ENCODE measurements around the gene INTS11.

Gene INTS11

GRCh38 chr1:1284221-1285101, 40.0 kb downstream of the INTS11 start:
- no peak for DNase-seq

- peak; percentile 28 for DNase-seq
Measured at GRCh38 chr1:1283821-1284220, 40.6 kb downstream of the INTS11 start.

GRCh38 chr1:1282998-1283397, 41.5 kb downstream of the INTS11 start:
- DNase-seq, result no peak

GRCh38 chr1:1281533-1282321, 42.7 kb downstream of the INTS11 start:
- DNase-seq, result no peak

GRCh38 chr1:1280782-1281481, 43.5 kb downstream of the INTS11 start:
- no peak for DNase-seq

- no peak for DNase-seq
Measured at GRCh38 chr1:1279028-1279427, 45.4 kb downstream of the INTS11 start.

- DNase-seq, result no peak
Measured at GRCh38 chr1:1278620-1279019, 45.8 kb downstream of the INTS11 start.

GRCh38 chr1:1275836-1276235, 48.6 kb downstream of the INTS11 start:
- DNase-seq, result no peak

GRCh38 chr1:1274931-1275431, 49.5 kb downstream of the INTS11 start:
- no peak for DNase-seq

GRCh38 chr1:1274299-1274930, 50.0 kb downstream of the INTS11 start:
- DNase-seq, result no peak

- peak; percentile 96 for DNase-seq
Measured at GRCh38 chr1:1273512-1274298, 50.8 kb downstream of the INTS11 start, which contains the start of gene UBE2J2. Gene UBE2J2 (minus strand): TSS chr1:1273854. CDS start chr1:1267992, 5,862 bp downstream.

GRCh38 chr1:1273209-1273511, 51.3 kb downstream of the INTS11 start:
- DNase-seq, result no peak

- DNase-seq, result no peak
Measured at GRCh38 chr1:1272341-1273208, 51.9 kb downstream of the INTS11 start.

GRCh38 chr1:1270813-1271212, 53.6 kb downstream of the INTS11 start:
- no peak for DNase-seq

- no peak for DNase-seq
Measured at GRCh38 chr1:1268284-1268682, 56.2 kb downstream of the INTS11 start.

GRCh38 chr1:1267488-1268283, 56.8 kb downstream of the INTS11 start:
- no peak for DNase-seq

- no peak for DNase-seq
Measured at GRCh38 chr1:1264868-1265272, 59.6 kb downstream of the INTS11 start.

GRCh38 chr1:1264026-1264425, 60.4 kb downstream of the INTS11 start:
- DNase-seq, result no peak

- no peak for DNase-seq
Measured at GRCh38 chr1:1262758-1263157, 61.7 kb downstream of the INTS11 start.

- DNase-seq, result no peak
Measured at GRCh38 chr1:1262071-1262470, 62.4 kb downstream of the INTS11 start.
